H1 (cell line): Measurements from ENCODE around the gene TBCEL.

ENCODE experiments used
- CBX5 ChIP-seq: fragments of 300-800, 300-1000 bp; sonication (generic); IDR thresholded peaks from 2 replicates; pipeline ENCODE4 v1.7.1; 2016; ENCODE audit warnings: antibody characterized with exemption, low read length, low read depth
- CTBP2 ChIP-seq: IDR thresholded peaks from 2 replicates; pipeline ENCODE4 v1.7.0; 2011; ENCODE audit warnings: borderline replicate concordance, mild to moderate bottlenecking, moderate library complexity, mixed read lengths, low read length; ENCODE audit not compliant: insufficient read depth, insufficient read length
- CTCF ChIP-seq, 3 experiments: IDR thresholded peaks; 1 replicate in 2 of 3; 2 replicates in 1 of 3; pipeline versions ENCODE4 v1.5.1 to v1.6.1; 2011; ENCODE audit warnings: low read length in 3 of 3, mild to moderate bottlenecking in 3 of 3, inconsistent platforms in 2 of 3, low read depth in 1 of 3, moderate library complexity in 1 of 3; ENCODE audit not compliant: insufficient read depth in 1 of 3; ENCODE audit errors: control extremely low read depth in 1 of 3
- JUND ChIP-seq: IDR thresholded peaks from 2 replicates; pipeline ENCODE4 v1.6.1; 2011; ENCODE audit warnings: mild to moderate bottlenecking, improper control_type of control experiment, low read length
- POLR2A ChIP-seq, 2 experiments: IDR thresholded peaks; 1 replicate in 1 of 2; 2 replicates in 1 of 2; pipeline ENCODE4 v1.6.1; 2011; ENCODE audit warnings: low read depth in 2 of 2, low read length in 2 of 2, mild to moderate bottlenecking in 2 of 2; ENCODE audit errors: control extremely low read depth in 1 of 2
- RAD21 ChIP-seq, 2 experiments: IDR thresholded peaks in 1 of 2; conservative IDR thresholded peaks in 1 of 2; 2 replicates each; pipeline ENCODE4 v1.6.1; 2011; ENCODE audit warnings: low read depth in 2 of 2, low read length in 2 of 2, improper control_type of control experiment in 1 of 2, inconsistent platforms in 1 of 2, mild to moderate bottlenecking in 1 of 2, moderate library complexity in 1 of 2
- TAF1 ChIP-seq: IDR thresholded peaks from 2 replicates; pipeline ENCODE4 v1.6.1; 2011; ENCODE audit warnings: mild to moderate bottlenecking, low read depth, low read length
- TF ChIP-seq, protein P1 (sequence below): IDR thresholded peaks from 2 replicates; pipeline ENCODE4 v1.6.1; 2012; ENCODE audit warnings: inconsistent platforms

DNA sequence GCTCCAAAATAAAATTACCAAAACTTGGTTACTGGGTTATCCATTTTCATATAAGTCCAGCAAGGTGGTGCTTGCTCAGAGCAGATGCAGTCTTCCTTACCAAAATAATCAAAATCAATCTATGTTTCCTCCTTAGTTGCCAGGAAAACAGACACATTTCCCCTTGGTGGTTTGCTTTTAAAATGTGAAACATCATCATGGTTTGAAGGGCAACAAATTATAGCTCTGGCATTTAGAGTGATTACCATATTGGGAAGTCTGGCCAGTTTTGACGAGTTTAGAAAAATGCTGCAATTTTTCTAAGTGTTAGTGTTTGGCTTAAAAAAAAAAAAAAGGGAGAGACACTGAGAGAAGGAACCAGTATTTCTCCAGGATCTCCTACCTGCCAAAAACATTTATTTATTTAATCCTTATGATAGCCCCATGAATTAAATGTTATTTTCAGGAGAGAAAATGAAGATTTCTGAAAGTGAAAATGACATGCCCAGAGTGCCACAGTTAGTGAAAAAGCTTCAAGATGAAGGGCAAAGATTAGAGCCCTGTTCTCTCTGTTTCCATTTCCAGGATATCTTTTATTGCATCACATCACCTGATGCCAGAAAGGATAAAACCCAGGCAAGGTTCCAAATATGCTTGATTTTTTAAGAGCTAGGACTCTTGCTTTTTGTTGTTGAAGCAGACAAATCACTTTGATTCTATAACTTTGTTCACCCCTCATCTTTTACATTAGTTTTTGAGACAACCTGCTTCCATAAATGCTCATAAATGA lies 29.6 kb upstream of the TBCEL start:
- TF ChIP-seq CTBP2 (no peak), CTCF (IDR thresholded peaks at IDR 0.05; ENCODE audit: control extremely low read depth in 1 of 3, insufficient read depth in 1 of 3, low read depth in 1 of 3, low read length in 3 of 3) (no peak), CBX5 (no peak), JUND (no peak), POLR2A (IDR thresholded peaks at IDR 0.05; ENCODE audit: control extremely low read depth in 1 of 2, low read depth in 2 of 2, low read length in 2 of 2) (no peak), TAF1 (no peak), RAD21 (IDR thresholded peaks at IDR 0.05 in 1 of 2, conservative IDR thresholded peaks at IDR 0.05 in 1 of 2; ENCODE audit: low read depth in 2 of 2, low read length in 2 of 2) (no peak)
- TF ChIP-seq, protein P1, sequence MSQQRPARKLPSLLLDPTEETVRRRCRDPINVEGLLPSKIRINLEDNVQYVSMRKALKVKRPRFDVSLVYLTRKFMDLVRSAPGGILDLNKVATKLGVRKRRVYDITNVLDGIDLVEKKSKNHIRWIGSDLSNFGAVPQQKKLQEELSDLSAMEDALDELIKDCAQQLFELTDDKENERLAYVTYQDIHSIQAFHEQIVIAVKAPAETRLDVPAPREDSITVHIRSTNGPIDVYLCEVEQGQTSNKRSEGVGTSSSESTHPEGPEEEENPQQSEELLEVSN: no peak
